HG02840 (cell line): ENCODE data around the gene GPN2.
"Not testable (repeated sequence)": the region's sequence is repeated elsewhere in the genome, so short reads cannot be mapped to it uniquely, and the experiment has no call there.

ENCODE experiments used
- ATAC-seq: cut with Tn5 transposase; IDR thresholded peaks from one replicate; pipeline ENCODE4 v1.9.1; 2021; ENCODE audit warnings: mild to moderate bottlenecking, moderate library complexity, moderate number of reproducible peaks; ENCODE audit not compliant: unreplicated experiment, low FRiP score

GPN2 gene

DNA sequence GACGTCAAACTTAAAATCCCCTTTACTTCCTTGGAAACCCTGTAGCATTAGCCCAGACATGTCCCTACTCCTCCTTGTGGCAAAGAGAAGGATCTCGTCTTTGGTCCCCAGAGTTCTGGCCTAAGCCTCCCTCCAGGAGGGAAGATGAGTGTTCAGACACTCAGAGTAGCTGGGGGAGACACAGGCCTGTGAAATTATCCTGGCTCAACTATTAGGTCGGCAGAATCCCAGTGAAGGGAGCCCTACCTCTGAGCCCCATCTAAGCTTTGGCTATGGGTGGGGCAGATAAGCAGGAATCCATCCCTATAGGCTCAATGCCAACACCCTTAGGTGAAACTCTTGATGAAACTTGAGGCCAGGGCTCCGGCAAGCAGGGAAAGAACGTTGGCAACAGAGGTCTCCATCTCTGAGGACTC lies 28.8 kb downstream of the GPN2 start:
- no peak for ATAC-seq

- ATAC-seq, result no peak
Measured at GRCh38 chr1:26858891-26859640, 31.0 kb downstream of the GPN2 start.

DNA sequence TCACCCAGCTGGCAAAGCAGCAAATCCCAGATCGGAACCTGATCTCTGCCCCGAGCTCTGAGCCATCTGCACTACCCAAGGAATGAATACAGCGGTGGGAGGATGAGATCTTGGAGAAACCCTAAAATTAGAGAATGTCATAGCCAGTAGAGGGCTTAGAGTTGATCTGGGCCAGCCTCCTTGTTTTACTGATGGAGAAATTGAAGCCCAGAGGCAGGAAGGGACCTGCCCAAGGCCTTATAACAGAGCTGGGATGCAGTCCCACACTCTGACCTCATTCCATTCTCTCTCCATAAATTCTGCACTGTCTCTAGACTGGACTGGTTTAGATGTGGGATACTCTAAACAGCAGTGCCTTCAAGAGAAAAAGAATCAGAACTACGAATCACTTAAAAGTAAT lies 31.9 kb downstream of the GPN2 start:
- no peak for ATAC-seq

- no peak for ATAC-seq
Measured at GRCh38 chr1:26857473-26858060, 32.5 kb downstream of the GPN2 start.

GRCh38 chr1:26856604-26857469 lies 33.2 kb downstream of the GPN2 start:
- ATAC-seq, result no peak

DNA sequence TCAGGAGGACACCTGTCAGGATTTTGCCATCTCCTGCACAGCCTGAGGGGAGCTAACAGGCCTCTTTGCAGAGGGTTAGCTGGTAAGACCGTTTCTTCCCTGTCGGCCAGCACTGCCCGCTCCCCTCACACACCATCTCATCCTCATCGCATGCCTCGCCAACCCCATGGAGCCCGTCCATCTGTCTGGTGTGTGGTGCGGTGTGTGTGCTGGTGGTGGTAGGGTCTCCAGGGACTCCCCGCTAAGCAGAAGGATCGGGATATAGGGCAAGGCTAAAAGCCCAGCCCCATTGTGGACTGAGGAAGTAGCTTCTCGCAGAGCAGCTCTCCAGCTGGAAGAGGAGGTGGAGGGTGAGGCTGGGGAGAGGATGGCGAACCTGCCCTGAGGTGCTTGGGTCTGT lies 33.9 kb downstream of the GPN2 start:
- no peak for ATAC-seq

DNA sequence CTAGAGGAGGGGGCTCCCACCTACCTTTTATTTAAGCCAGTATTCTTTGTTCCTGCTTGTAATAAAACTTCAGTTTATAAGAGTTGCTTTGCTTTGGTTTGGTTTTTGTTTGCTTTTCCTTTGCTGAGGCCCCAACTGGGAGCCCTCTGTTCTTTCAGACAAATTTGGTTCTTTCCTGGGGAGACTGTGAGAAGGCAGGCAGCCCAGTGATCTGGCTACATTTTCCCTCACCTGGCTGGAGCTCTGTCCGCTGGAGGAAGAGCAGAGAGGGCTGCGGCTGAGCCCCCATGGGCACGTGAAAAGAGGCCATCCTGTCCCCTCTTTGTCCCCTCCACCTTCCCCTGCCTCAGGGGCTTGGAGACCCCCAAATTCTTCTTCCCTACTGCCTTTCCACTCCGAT lies 34.4 kb downstream of the GPN2 start:
- no peak for ATAC-seq

DNA sequence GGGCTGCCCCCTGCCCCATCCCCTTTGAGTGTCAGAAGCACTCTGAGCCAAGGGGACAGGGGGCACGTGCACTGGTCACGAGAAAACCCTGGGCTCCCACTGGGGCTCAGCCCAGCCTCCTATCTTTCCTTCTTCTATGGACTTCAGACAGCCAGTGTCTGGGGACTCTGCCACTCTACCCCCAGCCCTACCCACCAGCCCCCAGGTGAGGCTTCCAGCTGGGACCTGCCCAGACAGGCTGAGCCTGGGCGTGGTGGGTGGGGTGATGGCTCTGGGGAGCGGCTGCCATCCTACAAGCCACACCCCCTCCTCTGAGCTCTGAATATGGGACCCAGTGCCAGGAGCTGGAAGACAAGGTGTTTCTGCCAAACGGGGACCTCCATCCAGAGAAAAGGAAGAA lies 35.2 kb downstream of the GPN2 start:
- no peak for ATAC-seq

GRCh38 chr1:26853600-26853999 lies 36.5 kb downstream of the GPN2 start:
- no peak for ATAC-seq

DNA sequence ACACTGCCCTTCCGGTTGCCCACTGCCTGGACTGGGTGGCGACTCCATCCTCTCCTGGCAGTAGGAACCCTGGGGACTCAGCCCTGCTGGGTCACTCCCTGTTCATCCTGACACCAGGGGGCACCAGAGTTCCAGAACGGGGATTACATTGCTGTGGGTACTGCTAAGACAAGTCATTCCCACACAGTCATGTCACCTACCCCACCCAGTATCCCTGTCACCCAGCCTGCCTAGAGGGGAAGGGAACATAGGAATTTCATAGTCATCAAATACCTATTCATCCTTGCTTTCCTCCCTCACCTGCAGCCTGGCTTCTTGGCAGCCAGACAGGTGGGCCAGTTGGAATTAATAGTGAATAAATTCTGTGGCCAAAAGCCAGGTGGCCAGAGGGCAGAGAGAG lies 36.9 kb downstream of the GPN2 start:
- ATAC-seq, result no peak

DNA sequence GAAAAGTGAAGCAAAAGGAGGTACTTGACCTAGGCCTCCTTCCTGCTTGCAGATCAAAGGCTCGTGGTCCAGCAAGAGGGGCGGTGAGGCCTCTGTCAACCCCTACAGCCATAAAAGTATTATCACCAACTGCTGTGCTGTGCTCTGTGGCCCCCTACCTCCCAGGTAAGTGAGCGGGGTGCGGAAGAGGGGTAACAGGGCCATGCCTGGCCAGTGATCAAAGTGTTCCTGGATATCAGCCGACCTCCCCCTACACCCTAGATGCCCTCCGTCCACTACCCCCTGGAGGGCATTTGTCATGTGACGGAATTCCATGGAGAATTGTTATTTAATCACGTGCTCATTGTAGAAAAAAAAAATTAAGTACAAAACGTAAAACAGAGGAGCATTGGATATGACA lies 37.4 kb downstream of the GPN2 start:
- ATAC-seq, result no peak

GRCh38 chr1:26851106-26851684 lies 38.9 kb downstream of the GPN2 start:
- no peak for ATAC-seq

GRCh38 chr1:26848941-26849774 lies 40.9 kb downstream of the GPN2 start:
- ATAC-seq, result no peak

- ATAC-seq, result no peak
Measured at GRCh38 chr1:26848499-26848898, 41.6 kb downstream of the GPN2 start.

GRCh38 chr1:26847826-26848225 lies 42.3 kb downstream of the GPN2 start:
- not testable (repeated sequence) for ATAC-seq

- no peak for ATAC-seq
Measured at GRCh38 chr1:26844424-26845196, 45.5 kb downstream of the GPN2 start.

GRCh38 chr1:26839779-26840178 lies 50.3 kb downstream of the GPN2 start:
- ATAC-seq, result no peak

GRCh38 chr1:26839339-26839722 lies 50.8 kb downstream of the GPN2 start:
- ATAC-seq, result no peak
